GM23248 (cell line): ENCODE results near the gene HHIP.

Source experiments
- EZH2 ChIP-seq: fragments of 200-600 bp; sonication (generic); IDR thresholded peaks from 2 replicates; pipeline ENCODE4 v1.6.1; 2018; ENCODE audit warnings: antibody characterized with exemption, mild to moderate bottlenecking; ENCODE audit not compliant: insufficient read depth, poor library complexity, severe bottlenecking
- EZH2phosphoT487 ChIP-seq: fragments of 200-600 bp; sonication (generic); IDR thresholded peaks from 2 replicates; pipeline ENCODE4 v1.6.1; 2018; ENCODE audit warnings: antibody characterized with exemption, moderate library complexity, mild to moderate bottlenecking, low read depth; ENCODE audit not compliant: insufficient read depth

DNA sequence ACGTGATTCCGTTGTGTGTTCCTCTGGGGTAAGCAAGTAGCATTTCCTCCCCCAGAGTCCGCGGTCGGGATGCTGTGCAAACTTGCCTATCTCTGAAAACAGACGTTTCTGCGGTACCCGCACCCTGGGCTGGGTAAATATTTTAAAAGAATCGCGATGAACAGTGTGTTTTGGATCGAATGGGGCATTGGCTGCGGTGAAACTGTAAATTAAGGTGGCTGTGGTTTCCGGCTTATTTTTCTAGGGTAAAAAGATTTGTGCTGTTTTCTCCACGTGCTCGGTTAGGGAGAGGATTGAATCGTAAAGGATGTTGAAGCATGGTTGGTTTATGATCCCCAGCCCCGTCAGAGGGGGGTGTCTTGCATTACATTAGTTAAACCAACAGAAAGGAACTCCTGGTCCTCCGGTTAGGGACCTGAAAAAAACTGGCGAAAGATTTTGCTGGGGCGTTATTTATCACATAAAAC lies 1.2 kb downstream of the HHIP start:
- TF ChIP-seq EZH2, result peak; percentile 34
- TF ChIP-seq EZH2phosphoT487, result no peak
